HG02678 (cell line): ENCODE measurements around the gene MSI1.
"Not testable (repeated sequence)": the region's sequence is repeated elsewhere in the genome, so short reads cannot be mapped to it uniquely, and the experiment has no call there.

Experiments used
- ATAC-seq: cut with Tn5 transposase; IDR thresholded peaks from one replicate; pipeline ENCODE4 v1.9.1; 2021; ENCODE audit warnings: mild to moderate bottlenecking, moderate library complexity; ENCODE audit not compliant: unreplicated experiment

The MSI1 gene

DNA sequence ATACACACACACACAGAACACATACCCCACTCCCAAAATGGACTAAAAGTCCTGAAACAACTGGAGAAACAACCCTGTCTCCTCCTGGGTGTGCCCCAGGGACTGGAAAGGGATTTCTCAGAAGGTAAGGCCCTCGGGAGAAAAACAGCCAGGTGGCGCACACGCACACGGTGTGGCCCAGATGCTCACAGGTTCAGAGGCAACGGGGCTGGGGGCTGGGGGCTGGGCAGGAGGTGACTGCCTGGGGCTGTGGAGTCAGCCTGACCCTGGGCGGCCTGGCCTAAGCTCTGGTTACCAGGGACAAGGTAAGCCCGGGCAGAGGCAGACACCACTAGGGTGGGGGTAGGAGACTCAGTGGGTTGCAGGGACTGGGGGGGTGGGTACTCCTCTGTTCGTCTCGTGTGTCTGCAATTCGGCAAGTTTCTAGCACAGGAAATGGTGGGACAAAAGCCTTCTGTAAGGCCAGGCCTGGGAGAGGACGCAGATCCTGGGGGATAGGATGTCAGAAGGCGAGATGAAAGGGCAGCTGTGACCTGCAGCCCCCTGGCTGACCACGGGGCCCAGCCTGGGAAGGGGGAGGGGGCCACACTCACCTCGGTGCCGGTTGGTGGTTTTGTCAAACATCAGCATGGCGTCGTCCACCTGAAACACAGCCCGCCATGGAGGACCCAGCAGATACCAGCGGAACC is 10.4 kb downstream of the MSI1 start:
- no peak for ATAC-seq

DNA sequence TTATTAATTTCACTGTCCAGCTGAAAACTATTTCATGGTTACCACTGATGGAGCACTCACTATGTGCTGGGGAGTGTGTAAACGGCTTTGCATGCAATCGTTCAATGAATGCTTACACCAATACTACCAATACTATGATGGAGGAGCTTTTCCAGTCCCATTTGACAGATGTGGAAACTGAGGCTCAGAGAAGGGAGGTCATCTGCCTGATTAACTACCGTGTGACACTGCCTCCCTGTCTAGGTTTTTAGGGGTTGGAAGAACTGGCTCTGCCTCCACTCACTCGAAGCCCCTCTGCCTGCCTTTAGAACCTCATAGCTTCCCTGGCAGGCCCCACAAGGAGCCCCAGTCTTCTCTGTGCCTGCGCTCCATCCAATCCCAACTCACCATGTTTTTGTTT is 11.9 kb downstream of the MSI1 start:
- ATAC-seq, result no peak

DNA sequence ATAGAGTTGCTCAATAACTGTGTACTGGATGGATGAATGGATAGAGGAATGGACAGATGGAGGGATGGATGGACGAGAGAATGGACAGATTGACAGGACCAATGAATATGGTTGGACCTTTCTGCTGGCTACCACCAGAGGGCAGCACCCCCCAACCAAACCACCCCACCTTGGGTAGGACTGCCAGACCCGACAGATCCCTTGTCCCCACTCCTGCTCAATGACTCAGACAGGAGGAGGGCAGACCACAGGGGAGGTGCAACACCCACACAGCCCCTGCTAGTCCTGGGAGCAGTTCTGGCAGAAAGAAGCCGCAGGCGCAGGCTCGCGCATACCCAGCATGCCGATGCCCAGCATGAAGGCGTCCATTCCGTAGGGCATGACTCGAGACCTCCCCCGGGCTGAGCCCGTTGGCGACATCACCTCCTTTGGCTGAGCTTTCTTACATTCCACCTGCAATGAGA is 12.4 kb downstream of the MSI1 start:
- no peak for ATAC-seq

DNA sequence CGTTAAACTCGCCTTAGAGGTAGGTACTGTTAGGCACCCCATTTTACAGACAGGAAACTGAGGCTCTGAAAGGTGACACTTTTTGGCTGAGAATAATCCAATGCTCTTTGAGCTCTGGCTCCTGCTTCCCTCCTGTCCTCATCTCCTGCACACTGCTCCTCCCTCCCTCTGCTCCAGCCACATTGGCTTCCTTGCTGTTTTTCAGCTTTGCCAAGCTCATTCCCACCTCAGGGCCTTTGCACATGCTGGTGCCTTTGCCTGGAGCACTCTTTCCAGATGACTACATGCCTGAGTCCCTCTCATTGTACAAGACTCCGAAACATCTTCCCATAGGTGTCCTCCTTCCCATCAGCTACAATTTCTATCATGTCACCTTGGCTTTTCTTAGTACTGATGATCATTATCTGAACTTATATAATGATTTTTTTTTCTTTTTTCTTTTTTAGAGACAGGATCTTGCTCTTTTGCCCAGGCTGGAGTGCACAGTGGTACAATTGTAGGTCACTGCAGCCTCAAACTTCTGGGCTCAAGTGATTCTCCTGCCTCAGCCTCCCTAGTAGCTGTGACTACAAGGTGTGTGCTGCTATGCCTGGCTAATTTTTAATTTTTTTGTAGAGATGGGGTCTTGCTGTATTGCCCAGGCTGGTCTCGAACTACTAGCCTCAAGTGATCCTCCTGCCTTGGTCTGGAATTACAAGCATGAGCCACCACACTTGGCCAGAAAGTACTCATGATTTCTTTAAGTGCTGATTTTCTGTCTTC is 15.2 kb downstream of the MSI1 start:
- no peak for ATAC-seq

DNA sequence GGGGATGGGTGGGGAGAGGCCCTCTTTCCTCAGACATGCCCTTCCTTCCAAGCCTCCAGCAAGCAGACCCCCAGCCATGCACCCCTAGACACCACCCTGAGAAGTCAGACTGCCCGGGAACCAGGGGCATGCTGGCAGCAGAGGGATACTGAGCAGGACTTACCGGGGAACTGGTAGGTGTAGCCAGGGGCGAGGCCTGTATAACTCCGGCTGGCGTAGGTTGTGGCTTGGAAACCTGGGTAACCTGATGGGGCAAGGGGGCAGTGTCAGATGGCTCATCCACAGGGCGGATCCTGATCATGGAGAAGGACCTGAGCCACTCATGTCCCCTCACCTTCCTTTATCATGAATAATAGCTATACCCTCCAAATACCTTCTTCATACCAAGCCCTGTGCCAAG is 15.8 kb downstream of the MSI1 start:
- no peak for ATAC-seq

DNA sequence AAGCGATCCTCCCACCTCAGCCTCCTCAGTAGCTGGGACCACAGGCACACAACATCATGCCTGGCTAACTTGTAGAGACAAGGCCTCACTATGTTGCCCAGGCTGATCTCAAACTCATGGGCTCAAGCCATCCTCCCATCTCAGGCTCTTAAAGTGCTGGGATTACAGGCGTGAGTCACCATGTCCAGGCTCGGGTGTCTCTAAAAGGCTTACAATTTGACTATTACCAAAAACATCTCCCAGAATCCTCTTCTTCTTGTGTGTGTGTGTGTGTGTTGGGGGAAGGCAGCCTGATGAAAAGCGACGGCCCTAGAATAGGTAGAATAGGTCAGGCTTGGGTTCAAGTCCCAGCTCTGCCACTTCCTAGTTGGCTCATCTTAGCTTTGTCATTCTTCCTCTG is 16.8 kb downstream of the MSI1 start:
- no peak for ATAC-seq

DNA sequence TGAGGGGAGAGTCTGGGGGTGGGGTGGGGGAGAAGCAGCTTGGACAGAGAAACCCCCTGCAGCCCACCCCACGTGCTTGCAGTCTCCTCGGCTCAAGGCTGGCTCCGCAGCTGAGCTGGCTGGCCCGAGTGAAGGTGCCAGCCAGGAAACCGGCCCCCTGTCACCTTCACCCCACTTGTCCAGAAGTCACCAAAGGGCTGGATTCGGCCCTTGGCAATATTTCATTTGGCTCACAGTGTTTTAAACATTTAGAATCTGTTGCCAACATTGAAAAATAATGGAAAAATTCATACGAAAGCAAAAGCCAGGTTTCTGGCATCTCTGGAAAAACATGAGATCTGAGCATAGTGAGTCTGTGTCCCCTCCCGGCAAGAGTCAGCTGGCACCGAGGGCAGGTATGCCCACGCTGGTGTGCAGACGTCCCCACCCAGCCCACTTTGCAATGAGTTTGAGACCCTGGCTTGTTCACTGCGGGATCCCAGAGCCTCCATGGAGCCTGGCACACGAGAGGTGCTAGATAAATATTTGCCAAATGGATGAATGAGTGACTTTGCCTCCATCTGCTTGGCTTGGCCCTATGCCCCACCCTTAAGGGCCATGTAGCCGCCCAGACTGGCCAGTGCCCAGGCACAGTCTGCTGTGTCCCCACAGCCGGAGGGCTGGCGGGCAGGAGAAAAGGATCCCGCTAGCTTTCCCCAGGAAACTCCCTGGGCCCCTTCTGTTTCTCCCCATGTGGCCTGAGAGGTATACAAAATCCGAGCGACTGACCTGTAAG is 18.2 kb downstream of the MSI1 start:
- no peak for ATAC-seq

DNA sequence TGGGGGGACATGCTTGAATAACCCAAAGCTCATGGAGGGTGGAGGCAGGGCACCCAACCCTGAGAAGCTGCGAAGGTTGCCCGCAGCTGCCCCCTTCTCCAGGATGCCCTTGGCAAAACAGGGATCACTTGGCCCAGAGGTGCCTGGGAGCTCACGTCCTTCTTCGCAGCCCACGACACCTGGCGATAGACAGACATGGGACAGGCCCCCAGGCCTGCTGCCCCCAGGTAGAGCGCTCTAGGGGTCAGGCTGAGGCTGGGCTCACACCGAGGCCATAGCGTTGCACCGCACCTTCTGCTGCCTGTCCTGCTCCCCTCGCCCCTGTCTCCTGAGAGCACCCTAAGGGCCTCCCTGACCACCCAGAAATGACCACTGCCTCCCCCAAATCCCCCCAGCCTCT is 21.2 kb downstream of the MSI1 start:
- no peak for ATAC-seq

DNA sequence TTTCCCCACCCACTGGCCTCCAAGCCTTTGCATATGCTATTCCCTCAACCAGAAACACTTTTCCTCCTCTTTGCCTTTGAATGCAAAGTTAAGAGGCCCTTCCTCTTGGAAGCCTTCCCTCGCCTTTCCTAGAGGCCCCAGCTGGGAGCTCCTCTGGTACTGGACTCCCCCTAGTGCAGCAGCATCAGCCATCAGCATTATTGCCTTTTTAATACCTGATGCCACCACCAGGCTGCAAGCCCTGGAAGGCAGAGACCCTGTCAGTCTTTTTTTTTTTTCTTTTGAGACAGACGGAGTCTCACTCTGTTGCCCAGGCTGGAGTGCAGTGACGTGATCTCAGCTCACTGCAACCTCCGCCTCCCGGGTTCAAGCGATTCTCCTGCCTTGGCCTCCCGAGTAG is 22.3 kb downstream of the MSI1 start:
- ATAC-seq, result no peak

DNA sequence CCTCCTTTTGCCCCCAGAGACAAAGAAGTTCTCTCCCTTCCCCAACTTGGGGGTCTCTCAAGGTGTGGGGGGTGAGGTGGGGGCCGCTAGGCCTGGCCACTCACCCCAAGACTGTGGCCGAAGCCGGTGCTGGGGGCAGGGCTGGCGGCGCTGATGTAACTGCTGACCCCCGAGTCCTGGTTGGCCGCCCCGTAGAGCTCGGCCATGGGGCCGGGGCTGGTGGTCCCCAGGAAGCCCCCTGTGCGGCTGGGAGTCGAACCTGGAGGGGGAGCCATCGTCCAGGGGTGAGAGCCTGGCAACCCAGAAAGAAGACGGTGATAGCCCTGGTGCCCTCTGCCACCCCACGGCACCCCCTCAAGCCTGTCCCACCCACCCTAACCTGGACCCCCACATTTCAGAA is 22.9 kb downstream of the MSI1 start:
- no peak for ATAC-seq

DNA sequence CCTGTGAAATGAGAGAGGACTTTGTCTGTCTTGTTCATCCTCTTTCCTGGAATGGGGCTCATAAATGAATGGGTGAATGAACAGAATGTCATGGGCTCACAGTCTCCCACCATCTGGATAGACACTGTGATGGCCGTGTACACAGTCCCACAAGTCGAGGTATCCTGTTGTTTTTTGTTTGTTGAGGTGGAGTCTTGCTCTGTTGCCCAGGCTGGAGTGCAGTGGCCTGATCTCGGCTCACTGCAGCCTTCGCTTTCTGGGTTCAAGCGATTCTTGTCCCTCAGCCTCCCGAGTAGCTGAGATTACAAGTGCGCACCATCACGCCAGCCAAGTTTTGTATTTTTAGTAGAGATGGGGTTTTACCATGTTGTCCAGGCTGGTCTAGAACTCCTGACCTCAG is 25.3 kb downstream of the MSI1 start:
- ATAC-seq, result no peak

DNA sequence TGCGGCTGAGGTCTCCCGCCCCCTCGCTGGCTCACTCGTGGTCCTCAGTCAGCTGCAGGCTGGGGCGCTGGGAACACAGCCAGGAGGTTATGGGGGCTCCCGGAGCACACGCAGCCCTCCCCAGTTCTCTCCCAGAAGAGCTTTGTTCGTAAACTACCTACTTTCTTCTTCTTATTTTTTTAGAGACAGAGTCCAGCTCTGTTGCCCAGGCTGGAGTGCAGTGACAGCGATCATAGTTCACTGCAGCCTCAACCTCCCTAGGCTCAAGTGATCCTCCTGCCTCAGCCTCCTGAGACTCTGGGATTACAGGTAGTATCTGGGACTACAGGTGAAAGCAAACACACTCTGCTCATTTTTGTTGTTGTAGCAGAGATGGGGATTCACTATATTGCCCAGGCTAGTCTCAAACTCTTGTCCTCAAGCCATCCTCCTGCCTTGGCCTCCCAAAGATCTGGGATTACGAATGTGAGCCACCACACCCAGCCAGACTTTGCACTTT is 25.9 kb downstream of the MSI1 start:
- ATAC-seq, result no peak

DNA sequence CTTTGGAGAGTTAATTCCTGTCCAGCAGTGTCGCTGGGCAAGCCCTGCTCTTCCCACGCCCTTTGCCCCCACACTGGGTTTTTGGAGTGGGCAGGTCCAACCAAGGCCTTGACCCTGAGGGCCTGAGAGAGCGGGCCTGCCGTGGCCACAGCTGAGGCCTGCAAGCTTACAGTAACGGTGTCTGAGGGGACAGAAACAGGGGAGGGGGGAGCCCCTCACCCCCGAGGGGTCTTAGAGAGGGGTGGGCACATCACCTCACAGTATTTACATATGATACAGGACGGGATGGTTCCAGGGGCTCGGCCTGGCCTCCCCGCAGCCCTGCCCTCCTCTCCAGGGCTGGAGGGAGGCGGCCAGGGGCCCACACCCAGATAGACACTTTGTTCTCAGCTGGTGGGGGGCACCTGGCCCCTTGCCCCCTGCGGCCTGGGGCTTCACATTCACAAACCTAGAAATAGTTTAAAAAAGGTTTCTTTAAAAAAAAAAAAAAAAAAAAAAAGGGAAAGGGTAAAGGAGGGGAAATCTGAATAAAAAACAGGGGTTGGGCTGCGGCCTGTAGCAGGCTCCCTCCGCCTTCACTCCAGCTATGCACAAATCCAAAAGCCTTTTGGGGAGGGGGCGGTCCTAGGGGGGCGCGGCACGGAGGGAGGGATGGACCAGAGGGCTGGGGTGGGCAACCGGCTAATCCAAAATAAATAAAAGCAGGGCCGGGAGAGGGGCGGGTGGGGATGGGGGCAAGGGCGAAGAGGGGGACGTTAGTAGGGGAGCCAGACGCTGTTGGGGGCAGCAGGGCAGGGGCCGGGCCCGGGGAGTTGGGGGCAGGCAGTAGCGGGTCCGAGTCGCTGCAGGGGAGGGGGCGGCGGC is 26.6 kb downstream of the MSI1 start:
- no peak for ATAC-seq

DNA sequence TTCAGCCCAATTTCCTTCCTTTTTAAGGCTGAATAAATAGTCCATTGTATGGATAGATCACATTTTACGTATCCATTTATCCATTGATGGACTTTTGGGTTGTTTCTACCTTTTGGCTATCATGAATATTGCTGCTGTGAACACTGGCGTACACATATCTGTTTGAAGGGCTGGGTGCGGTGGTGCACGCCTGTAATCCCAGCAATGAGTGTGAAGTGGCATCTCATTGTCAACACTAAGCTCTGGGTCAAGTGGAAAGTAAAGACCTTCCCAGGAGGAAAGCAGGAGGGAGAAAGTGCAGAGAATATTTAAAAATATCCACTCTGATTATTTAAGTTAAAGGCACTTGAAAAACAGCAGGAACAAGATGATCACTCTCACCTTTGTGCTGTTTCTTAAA is 29.7 kb downstream of the MSI1 start:
- no peak for ATAC-seq

DNA sequence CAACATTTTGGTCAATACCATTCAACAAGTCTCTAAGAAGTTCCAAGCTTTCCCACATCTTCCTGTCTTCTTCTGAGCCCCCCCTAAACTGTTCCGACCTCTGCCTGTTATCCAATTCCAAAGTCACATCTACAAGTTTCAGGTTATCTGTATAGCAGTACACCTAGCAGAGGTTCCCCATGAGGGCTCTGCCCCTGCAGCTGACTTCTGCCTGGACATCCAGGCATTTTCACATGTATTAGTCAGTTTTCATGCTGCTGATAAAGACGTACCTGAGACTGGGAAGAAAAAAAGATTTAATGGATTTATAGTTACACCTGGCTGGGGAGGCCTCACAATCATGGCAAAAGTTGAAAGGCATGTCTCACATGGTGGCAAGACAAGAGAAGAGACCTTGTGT is 31.2 kb downstream of the MSI1 start:
- ATAC-seq, result no peak

DNA sequence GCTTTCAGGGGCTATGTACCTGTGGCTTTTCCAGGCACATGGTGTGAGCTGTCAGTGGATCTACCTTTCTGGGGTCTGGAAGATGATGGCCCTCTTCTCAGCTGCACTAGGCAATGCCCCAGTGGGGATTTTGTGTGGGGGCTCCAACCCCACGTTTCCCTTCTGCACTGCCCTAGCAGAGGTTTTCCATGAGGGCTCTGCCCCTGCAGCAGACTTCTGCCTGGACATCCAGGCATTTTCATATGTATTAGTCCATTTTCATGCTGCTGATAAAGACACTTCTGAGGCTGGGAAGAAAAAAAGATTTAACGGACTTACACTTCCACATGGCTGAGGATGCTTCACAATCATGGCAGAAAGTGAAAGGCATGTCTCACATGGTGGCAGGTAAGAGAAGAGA is 32.6 kb downstream of the MSI1 start:
- ATAC-seq, result not testable (repeated sequence)

DNA sequence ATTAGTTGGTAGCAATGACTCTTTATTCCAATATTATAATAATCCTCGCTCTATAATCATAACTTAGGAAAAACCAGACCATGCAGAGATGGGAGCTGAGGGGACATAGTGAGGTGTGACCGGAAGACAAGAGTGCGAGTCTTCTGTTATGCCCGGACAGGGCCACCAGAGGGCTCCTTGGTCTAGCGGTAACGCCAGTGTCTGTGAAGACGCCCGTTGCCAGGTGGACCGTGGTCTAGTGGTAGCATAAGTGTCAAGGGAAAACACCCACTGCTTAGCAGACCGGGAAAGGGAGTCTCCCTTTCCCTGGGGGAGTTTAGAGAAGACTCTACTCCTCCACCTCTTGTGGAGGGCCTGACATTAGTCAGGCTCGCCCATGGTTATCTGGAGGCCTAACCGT is 33.5 kb downstream of the MSI1 start:
- not testable (repeated sequence) for ATAC-seq

DNA sequence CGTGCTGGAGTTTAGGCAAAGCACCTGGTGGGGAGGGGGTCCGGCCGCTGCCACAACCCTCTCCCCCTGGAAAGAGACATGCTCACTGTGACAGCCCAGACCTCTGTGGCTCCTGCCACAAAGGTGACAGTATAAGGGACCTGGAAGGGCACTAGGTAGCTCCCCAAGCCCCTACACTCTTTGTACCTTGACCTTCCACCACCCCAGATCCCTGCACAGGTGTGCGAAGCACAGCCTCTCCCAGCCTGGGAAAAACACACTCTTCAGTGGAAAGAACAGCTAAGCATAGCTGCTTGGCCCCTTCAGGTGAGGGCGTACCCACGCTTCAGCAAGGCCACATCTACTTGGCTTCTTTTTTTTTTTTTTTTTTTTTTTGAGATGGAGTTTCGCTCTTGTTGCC is 36.4 kb downstream of the MSI1 start:
- no peak for ATAC-seq

DNA sequence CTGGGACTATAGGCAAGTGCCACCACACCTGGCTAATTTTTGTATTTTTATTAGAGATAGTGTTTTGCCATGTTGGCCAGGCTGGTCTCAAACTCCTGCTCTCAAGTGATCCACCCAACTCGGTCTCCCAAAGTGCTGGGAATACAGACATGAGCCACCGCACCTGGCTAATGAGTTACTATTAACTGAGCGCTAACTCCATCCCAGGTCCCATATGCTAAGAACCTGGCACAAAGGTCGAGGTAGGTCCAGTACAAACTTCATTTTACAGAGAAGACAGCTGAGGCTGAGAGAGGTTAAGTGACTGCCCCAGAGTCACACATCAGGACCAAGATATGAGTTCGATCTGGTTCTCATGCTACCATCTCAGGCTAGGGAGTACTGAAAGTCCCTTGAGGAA is 36.9 kb downstream of the MSI1 start:
- ATAC-seq, result no peak

DNA sequence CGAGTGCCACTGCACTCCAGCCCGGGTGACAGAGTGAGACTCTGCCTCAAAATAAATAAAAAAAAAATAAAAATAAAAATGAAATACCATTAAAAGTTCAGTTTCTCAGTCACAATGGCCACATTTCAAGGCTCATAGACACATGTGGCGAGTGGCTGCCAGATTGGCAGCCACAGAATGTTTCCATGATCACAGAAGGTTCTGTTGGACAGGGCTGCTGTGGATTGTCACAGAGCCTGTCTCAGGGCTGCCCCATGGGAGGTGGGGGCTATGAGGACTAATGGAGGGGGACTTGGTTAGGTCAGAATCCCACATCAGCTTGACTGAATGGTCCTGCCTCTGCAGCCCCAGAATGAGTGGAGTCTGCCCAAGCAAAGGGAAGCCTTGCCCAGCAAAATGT is 37.6 kb downstream of the MSI1 start:
- no peak for ATAC-seq

DNA sequence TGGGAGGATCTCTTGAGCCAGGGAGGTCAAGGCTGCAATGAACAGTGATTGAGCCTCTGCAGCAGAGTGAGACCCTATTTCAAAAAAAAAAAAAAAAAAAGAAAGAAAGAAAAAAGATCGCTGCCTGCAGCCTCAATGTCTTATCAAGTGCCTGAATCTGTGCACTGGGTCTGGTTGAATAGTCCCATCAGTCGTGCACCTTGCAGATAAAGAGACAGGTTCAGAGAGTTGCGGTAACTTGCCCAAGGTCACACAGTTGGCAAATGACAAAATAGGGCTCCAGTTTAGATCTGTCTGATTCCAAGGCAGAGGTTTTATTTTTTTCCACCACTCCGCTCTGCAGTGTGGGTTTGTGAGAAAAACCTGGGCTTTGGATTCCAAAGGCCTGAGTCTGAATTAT is 40.7 kb downstream of the MSI1 start:
- ATAC-seq, result no peak
